IPS-18a (cell line): ENCODE data around the gene SH3YL1.
A peak's percentile ranks its signal among the peaks of the same experiment; 100 is the strongest.

Experiments
- H3K27ac ChIP-seq: one replicate; pipeline ENCODE4 v1.5.1; 2013; ENCODE audit warnings: low read length
- H3K27me3 ChIP-seq: one replicate; pipeline ENCODE4 v1.6.1; 2013; ENCODE audit warnings: mild to moderate bottlenecking, low read length; ENCODE audit not compliant: control insufficient read depth, insufficient read depth
- H3K36me3 ChIP-seq: one replicate; pipeline ENCODE4 v1.6.1; 2013; ENCODE audit warnings: low read depth, low read length; ENCODE audit not compliant: control insufficient read depth
- H3K4me1 ChIP-seq: one replicate; pipeline ENCODE4 v1.6.1; 2013; ENCODE audit warnings: low read depth, low read length; ENCODE audit not compliant: control insufficient read depth
- H3K4me3 ChIP-seq: one replicate; pipeline ENCODE4 v1.5.1; 2013; ENCODE audit warnings: low read length
- H3K9ac ChIP-seq: one replicate; pipeline ENCODE4 v1.6.1; 2013; ENCODE audit warnings: mild to moderate bottlenecking, low read length, moderate library complexity
- H3K9me3 ChIP-seq: one replicate; pipeline ENCODE4 v1.6.1; 2013; ENCODE audit warnings: low read depth, low read length; ENCODE audit not compliant: control insufficient read depth

The SH3YL1 gene

DNA sequence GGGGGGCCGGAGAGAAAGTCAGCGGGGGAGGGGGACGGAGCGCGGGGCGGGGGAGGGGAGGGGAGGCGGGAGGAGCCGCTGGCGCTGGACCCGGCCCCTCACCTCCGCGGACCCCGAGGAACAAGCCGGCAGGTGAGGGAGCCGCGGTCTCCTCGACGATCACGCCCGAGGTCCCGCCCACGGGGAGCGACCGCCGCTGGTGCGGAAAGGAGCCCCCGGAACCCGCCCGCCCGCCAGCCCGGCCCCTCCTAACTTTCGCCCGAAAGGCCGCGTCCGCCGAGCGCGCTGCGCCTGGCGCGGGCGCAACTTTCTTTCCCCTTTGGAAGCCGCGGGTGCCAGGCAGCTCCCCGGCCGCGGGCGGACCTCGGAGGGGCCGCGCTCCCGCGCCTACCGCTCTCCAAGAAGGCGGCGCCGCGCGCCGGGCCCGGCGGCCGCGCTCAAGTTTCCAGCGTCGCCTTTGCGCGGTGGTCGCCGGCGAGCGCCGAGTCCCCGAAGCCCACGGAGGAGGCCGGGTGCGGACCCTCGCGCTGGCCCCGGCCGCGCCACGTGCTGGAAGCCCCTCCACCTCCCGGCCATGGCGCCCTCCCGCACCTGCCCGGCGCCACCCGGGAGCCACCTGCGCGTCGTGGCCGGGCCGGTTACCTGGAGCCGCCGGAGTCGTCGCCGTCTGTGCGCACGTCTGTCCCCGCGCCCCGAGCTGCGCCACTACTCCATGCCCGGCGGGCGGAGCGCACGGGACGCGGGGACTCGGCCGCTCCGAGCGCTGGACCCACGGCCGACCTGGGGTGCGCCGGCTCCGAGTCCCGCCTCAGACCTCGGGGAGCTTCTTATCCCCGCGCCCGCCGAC lies 24.3 kb upstream of the SH3YL1 start, which contains the start of gene ALKAL2:
Gene ALKAL2, minus strand, starts transcription at position 181 of the 847 bp plus-strand sequence. CDS start 256 bp downstream, outside the sequence.
- H3K9ac ChIP-seq = no peak within 1 kb of the TSS
- H3K36me3 ChIP-seq = no peaks in the 10 kb centered on the region
- no peaks in the 10 kb centered on the region for H3K9me3 ChIP-seq
- H3K27ac ChIP-seq = no peak within 1 kb of the TSS
- H3K27me3 ChIP-seq = peaks cover 59% of the 10 kb centered on the region
- H3K4me3 ChIP-seq = peak within 1 kb of the TSS; percentile 68
- H3K4me1 ChIP-seq = peaks cover 39% of the 10 kb centered on the region

DNA sequence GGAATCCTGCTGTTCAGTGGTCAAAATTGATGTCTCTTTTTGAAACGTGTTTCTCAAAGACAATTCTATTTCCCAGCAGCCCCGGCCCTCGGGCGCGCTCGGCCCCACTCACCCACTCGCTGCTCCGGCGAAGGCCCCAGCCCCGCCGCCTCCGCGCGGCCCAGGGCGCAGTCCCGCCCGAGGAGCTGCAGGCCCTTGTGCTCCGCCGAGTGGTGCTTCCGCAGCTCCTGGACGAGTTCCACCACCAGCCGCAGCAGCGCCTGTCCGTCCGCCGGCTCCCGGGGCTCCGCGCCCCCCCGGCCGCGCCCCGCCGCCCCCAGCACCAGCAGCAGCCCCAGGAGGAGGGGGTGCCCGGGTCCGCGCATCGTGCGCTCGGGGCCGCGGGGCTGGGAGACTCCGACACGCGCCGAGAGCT lies 23.6 kb upstream of the SH3YL1 start:
- Histone ChIP-seq H3K36me3 (peaks cover 5% of the 10 kb centered on the region), H3K9me3 (no peaks in the 10 kb centered on the region), H3K9ac (no peak overlapping the region), H3K4me1 (peaks cover 40% of the 10 kb centered on the region), H3K4me3 (peak overlapping the region; percentile 41), H3K27me3 (peaks cover 59% of the 10 kb centered on the region), H3K27ac (no peak overlapping the region)

DNA sequence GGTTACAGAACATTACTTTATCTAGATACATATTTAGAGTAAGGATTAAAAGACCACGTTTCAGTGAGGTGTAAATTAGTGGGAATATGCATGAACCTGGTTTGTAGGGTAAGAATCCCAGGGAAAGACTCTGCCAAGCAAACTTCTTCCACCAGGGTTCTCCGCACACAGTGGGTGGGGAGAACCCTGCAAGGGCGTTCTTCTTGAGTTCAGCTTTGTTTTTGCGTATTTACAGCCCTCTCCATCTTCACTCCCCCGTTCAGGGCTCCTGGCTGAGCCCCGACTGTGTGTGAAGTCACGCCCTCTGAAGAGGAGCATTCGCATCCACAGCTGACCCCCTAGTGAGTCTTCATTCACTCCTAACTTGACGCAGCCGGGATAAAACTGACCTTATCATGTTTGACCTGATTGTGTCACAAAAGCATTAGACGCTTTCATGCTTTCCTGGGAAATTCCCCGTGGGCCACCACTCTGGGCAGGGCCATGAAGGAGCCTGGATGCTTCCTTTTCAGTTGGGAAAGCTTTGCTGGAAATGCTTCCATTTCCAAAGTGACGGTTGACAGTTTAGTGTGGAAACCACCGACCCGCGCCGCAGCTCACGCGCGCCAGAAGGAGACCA lies 23.1 kb upstream of the SH3YL1 start:
- H3K4me1 ChIP-seq = peaks cover 40% of the 10 kb centered on the region
- H3K36me3 ChIP-seq = peaks cover 11% of the 10 kb centered on the region
- H3K9ac ChIP-seq = no peak overlapping the region
- no peaks in the 10 kb centered on the region for H3K9me3 ChIP-seq
- no peak overlapping the region for H3K27ac ChIP-seq
- H3K27me3 ChIP-seq = peaks cover 59% of the 10 kb centered on the region
- peak overlapping the region; percentile 41 for H3K4me3 ChIP-seq

- Histone ChIP-seq H3K9ac (no peak overlapping the region), H3K36me3 (peaks cover 18% of the 10 kb centered on the region), H3K4me1 (peaks cover 40% of the 10 kb centered on the region), H3K4me3 (no peak overlapping the region), H3K27me3 (peaks cover 55% of the 10 kb centered on the region), H3K27ac (no peak overlapping the region), H3K9me3 (no peaks in the 10 kb centered on the region)
Measured at GRCh38 chr2:286035-286434, 22.2 kb upstream of the SH3YL1 start.

DNA sequence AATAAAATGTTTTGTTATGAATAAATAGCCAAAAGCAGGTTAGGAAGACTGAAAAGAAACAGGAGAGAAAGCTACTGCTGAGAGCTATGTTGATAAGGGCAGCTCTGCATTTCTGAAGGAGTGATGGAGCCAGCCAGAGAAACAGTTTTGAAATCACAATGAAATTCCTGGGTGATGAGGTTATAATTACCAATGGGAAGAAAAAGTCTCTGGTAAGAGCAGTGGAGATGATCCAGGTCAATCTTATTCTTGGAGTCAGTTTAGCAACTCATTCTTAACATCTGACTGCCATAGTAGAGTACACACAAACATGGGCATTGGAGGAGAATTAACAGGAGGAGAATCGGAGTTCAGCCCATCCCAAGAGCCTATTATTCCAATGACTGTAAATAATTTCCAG lies 21.7 kb upstream of the SH3YL1 start:
- no peak overlapping the region for H3K9ac ChIP-seq
- H3K27ac ChIP-seq = no peak overlapping the region
- peaks cover 50% of the 10 kb centered on the region for H3K27me3 ChIP-seq
- H3K4me1 ChIP-seq = peaks cover 40% of the 10 kb centered on the region
- no peaks in the 10 kb centered on the region for H3K9me3 ChIP-seq
- H3K4me3 ChIP-seq = peak overlapping the region; percentile 5
- H3K36me3 ChIP-seq = peaks cover 23% of the 10 kb centered on the region

DNA sequence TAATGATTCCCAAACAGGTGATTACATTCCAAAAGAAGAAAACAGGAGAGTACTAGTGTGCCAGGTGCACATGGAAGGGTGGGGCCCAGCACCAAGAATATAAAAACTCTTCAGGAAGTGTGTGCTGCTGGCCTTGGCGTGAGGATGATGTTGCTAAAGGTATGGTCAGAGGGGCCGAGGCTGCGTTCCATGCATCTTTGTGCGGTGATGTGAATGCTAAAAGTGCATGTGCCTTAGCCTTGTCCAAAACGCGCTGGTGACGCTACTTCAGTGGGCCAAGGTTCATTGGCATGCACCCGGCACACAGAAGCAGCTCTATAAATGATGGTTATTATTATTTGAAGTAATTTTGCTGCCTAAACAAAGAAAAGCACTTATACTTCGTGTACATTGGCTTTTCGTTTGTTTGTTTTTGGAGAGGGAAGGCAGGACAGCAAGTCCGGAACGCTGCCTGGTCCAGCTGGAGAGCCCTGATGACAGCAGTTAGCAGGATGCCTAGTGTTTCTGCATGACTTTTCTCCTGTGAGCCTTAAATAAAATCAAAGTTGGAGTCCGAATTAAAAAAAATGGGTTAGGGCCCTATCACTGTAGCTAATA lies 21.2 kb upstream of the SH3YL1 start:
- Histone ChIP-seq H3K9me3 (no peaks in the 10 kb centered on the region), H3K9ac (no peak overlapping the region)

GRCh38 chr2:283996-284794 lies 20.4 kb upstream of the SH3YL1 start:
- Histone ChIP-seq H3K4me1 (peaks cover 40% of the 10 kb centered on the region), H3K36me3 (peaks cover 35% of the 10 kb centered on the region), H3K9ac (no peak overlapping the region), H3K4me3 (no peak overlapping the region), H3K27ac (no peak overlapping the region), H3K27me3 (peaks cover 36% of the 10 kb centered on the region), H3K9me3 (no peaks in the 10 kb centered on the region)

More for the DNA sequence above, 21.2 kb upstream of the SH3YL1 start:
- peaks cover 27% of the 10 kb centered on the region for H3K36me3 ChIP-seq
- H3K27me3 ChIP-seq = peaks cover 44% of the 10 kb centered on the region
- H3K4me1 ChIP-seq = peaks cover 40% of the 10 kb centered on the region
- H3K27ac ChIP-seq = no peak overlapping the region
- peak overlapping the region; percentile 5 for H3K4me3 ChIP-seq

- H3K9ac ChIP-seq = no peak overlapping the region
- no peaks in the 10 kb centered on the region for H3K9me3 ChIP-seq
- H3K36me3 ChIP-seq = peaks cover 50% of the 10 kb centered on the region
- H3K4me3 ChIP-seq = no peak overlapping the region
- peaks cover 40% of the 10 kb centered on the region for H3K4me1 ChIP-seq
- H3K27me3 ChIP-seq = peaks cover 26% of the 10 kb centered on the region
- no peak overlapping the region for H3K27ac ChIP-seq
Measured at GRCh38 chr2:282371-283263, 18.8 kb upstream of the SH3YL1 start.

DNA sequence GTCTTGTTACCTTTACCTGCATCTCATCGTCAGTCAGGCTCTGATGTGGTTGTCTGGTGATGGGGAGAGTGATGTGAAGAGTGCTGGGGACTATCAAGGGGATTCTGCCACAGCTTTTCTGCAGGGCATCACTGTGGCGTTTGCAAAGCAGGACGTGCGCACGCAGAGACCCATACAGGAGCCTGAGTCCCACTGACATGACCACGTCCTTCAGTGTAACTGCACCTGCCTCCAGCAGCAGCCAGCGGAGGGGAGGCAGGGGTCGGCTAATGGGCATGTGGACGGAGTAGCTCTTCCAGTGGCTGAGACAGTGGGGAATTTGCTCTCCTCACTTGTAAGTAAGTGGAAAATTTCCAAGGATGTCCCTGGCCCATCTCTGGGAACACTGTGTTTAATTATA lies 17.5 kb upstream of the SH3YL1 start:
- Histone ChIP-seq H3K36me3 (peaks cover 62% of the 10 kb centered on the region), H3K27me3 (peaks cover 14% of the 10 kb centered on the region), H3K4me1 (peaks cover 33% of the 10 kb centered on the region), H3K4me3 (no peak overlapping the region), H3K27ac (no peak overlapping the region), H3K9ac (no peak overlapping the region), H3K9me3 (no peaks in the 10 kb centered on the region)

DNA sequence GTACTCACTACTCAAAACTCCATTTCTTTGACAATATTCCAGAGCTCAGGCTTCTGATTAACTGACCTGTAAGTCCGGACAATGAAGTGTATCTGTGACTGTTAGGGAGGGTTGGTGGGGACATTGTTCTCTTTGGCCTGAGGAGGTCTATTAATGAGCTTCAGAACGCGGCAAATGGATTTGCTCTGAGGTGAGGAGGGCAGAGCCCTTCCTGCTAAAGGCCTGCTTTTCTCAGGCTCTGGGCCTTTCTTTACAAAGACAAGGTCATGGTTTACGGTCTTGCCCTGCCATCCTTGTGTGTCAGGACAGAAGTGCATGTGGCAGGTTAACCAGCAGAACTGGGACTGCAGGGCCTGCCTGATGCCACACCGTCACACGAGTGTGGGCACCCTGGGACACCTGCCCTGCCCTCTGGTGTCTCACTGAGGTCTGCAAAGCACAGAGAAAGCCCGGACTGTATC lies 16.8 kb upstream of the SH3YL1 start:
- Histone ChIP-seq H3K36me3 (peaks cover 69% of the 10 kb centered on the region), H3K27ac (no peak overlapping the region), H3K9me3 (no peaks in the 10 kb centered on the region), H3K4me3 (no peak overlapping the region), H3K4me1 (peaks cover 26% of the 10 kb centered on the region), H3K9ac (no peak overlapping the region), H3K27me3 (peaks cover 7% of the 10 kb centered on the region)
